ENCODE results near the gene MYRFL.

The MYRFL gene

DNA sequence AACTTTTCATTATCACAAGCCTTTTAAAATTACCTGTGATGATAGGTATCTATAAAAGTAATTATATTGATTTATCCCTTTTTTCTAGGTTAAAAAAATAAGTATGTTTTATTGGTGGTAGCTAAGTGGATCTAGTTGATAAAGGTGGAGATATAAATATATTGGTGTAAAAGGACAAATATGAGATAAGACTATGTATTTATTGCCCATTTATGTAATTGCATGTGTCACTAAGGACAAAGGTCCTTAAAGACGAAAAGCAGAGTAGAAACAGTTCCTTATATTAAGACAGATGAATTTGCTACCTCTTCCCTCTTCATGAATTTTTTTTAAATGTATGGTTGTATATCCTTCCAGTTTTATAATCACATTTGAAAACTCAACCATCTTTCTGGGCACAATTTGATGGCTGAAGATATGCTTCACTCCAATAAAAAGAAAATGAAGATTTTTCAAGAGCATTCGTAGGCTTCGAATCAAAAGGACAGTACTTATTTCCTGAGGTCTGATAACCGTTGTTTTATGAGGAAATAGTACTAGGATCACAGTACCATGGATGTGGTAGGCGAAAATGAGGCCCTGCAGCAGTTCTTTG is at the start of gene MYRFL:
MYRFL (plus strand) TSS at position 262 of the 595 bp plus-strand sequence; CDS start at position 553, 291 bp downstream.
- Histone ChIP-seq H3K9ac (ENCODE audit: low read depth, low read length, poor library complexity, severe bottlenecking) (no peak within 1 kb of the TSS), H2AFZ (ENCODE audit: low read length) (no peak within 1 kb of the TSS), H3K9me3 (ENCODE audit: insufficient read depth, low read depth, low read length) (no peaks in the 10 kb centered on the region), H3K4me3 (ENCODE audit: low read length, poor library complexity, severe bottlenecking) (no peak within 1 kb of the TSS), H3F3A (ENCODE audit: low read depth) (no peaks in the 10 kb centered on the region), H4K20me1 (ENCODE audit: insufficient read depth, low read length, poor library complexity, severe bottlenecking) (no peaks in the 10 kb centered on the region), H3K79me2 (ENCODE audit: insufficient read depth, low read length) (no peaks in the 10 kb centered on the region), H3K27me3 (ENCODE audit: insufficient read depth, low read length, poor library complexity, severe bottlenecking) (no peaks in the 10 kb centered on the region), H3K4me2 (ENCODE audit: low read depth, low read length, poor library complexity, severe bottlenecking) (no peak within 1 kb of the TSS), H3K36me3 (ENCODE audit: insufficient read depth, low read length) (no peaks in the 10 kb centered on the region), H3K9me2 (replicated peaks; ENCODE audit: low read depth, low read length) (no peaks in the 10 kb centered on the region), H3K4me1 (ENCODE audit: insufficient read depth, low read length, poor library complexity, severe bottlenecking) (peaks cover 9% of the 10 kb centered on the region)
- TF ChIP-seq, protein P1, sequence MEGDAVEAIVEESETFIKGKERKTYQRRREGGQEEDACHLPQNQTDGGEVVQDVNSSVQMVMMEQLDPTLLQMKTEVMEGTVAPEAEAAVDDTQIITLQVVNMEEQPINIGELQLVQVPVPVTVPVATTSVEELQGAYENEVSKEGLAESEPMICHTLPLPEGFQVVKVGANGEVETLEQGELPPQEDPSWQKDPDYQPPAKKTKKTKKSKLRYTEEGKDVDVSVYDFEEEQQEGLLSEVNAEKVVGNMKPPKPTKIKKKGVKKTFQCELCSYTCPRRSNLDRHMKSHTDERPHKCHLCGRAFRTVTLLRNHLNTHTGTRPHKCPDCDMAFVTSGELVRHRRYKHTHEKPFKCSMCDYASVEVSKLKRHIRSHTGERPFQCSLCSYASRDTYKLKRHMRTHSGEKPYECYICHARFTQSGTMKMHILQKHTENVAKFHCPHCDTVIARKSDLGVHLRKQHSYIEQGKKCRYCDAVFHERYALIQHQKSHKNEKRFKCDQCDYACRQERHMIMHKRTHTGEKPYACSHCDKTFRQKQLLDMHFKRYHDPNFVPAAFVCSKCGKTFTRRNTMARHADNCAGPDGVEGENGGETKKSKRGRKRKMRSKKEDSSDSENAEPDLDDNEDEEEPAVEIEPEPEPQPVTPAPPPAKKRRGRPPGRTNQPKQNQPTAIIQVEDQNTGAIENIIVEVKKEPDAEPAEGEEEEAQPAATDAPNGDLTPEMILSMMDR (conservative IDR thresholded peaks at IDR 0.05; ENCODE audit: low read length) = no peak
- TF ChIP-seq EZH2phosphoT487 (IDR thresholded peaks at IDR 0.05; ENCODE audit: borderline replicate concordance) = no peak

DNA sequence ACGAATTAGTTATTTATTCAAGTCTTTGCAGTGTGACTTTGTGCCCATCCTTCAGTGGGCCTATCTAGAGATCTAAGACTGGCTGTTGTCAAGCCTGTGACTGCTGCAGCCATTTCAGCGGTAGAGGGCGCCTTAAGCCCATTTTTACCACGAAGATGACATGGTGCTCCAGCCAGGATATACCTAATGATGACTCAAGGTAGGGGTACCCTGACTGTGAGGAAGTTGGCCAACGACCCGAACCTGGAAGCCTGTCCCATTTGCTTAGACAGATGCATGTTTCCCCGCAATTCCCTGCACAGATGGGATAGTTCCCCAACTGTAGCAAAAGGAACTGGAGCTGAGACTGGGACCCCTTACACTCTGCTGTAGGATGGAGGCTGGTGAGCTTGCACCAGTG is 45.1 kb upstream of the MYRFL start:
- no peaks in the 10 kb centered on the region for H3K9me2 ChIP-seq (replicated peaks; ENCODE audit: low read depth, low read length)
- H2AFZ ChIP-seq (ENCODE audit: low read length) = no peak overlapping the region
- no peak overlapping the region for H3K4me3 ChIP-seq (ENCODE audit: low read length, poor library complexity, severe bottlenecking)
- no peaks in the 10 kb centered on the region for H3K27me3 ChIP-seq (ENCODE audit: insufficient read depth, low read length, poor library complexity, severe bottlenecking)
- peaks cover 5% of the 10 kb centered on the region; the same call in 1 of the 2 replicates for H3K79me2 ChIP-seq (ENCODE audit: insufficient read depth, low read length)
- H3K4me2 ChIP-seq (ENCODE audit: low read depth, low read length, poor library complexity, severe bottlenecking) = no peak overlapping the region
- peaks cover 7% of the 10 kb centered on the region; the same call in 1 of the 2 replicates for H3K36me3 ChIP-seq (ENCODE audit: insufficient read depth, low read length)
- H4K20me1 ChIP-seq (ENCODE audit: insufficient read depth, low read length, poor library complexity, severe bottlenecking) = no peaks in the 10 kb centered on the region
- no peak overlapping the region for H3K9ac ChIP-seq (ENCODE audit: low read depth, low read length, poor library complexity, severe bottlenecking)
- no peaks in the 10 kb centered on the region for H3K9me3 ChIP-seq (ENCODE audit: insufficient read depth, low read depth, low read length)
- TF ChIP-seq, protein P1 (conservative IDR thresholded peaks at IDR 0.05; ENCODE audit: low read length) = peak; percentile 43
- no peak for TF ChIP-seq EZH2phosphoT487 (IDR thresholded peaks at IDR 0.05; ENCODE audit: borderline replicate concordance)
- H3K4me1 ChIP-seq (ENCODE audit: insufficient read depth, low read length, poor library complexity, severe bottlenecking) = no peaks in the 10 kb centered on the region
- no peaks in the 10 kb centered on the region for H3F3A ChIP-seq (ENCODE audit: low read depth)

DNA sequence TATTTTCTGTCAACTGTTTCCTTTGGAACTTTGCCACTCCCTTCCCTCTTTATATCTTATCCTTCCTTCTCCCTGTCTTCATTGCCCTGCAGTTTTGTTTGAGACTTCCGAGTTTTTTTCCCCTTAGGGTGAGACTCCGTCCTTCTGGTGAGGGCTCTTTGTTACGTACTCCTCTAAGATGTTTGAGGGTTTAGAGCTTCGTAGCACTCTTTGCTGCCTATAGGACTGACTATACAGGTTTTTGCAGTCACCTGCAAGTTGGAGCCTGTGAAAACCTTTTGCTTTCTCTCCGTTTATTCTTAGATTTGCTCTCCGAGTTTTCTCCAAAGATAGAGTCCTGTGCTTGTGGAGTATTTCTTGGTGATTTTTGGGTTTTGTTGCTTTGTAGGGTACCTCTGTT is 41.7 kb upstream of the MYRFL start:
- H3K4me3 ChIP-seq (ENCODE audit: low read length, poor library complexity, severe bottlenecking) = no peak overlapping the region
- no peaks in the 10 kb centered on the region for H3K9me2 ChIP-seq (replicated peaks; ENCODE audit: low read depth, low read length)
- peaks cover 5% of the 10 kb centered on the region; the same call in 1 of the 2 replicates for H3K79me2 ChIP-seq (ENCODE audit: insufficient read depth, low read length)
- H3K4me1 ChIP-seq (ENCODE audit: insufficient read depth, low read length, poor library complexity, severe bottlenecking) = no peaks in the 10 kb centered on the region
- no peaks in the 10 kb centered on the region for H3K9me3 ChIP-seq (ENCODE audit: insufficient read depth, low read depth, low read length)
- peaks cover 23% of the 10 kb centered on the region; the same call in 1 of the 2 replicates for H3K36me3 ChIP-seq (ENCODE audit: insufficient read depth, low read length)
- H3K4me2 ChIP-seq (ENCODE audit: low read depth, low read length, poor library complexity, severe bottlenecking) = no peak overlapping the region
- H3F3A ChIP-seq (ENCODE audit: low read depth) = no peaks in the 10 kb centered on the region
- no peak for TF ChIP-seq EZH2phosphoT487 (IDR thresholded peaks at IDR 0.05; ENCODE audit: borderline replicate concordance)
- TF ChIP-seq, protein P1 (conservative IDR thresholded peaks at IDR 0.05; ENCODE audit: low read length) = no peak
- no peak overlapping the region for H3K9ac ChIP-seq (ENCODE audit: low read depth, low read length, poor library complexity, severe bottlenecking)
- no peak overlapping the region for H2AFZ ChIP-seq (ENCODE audit: low read length)
- no peaks in the 10 kb centered on the region for H4K20me1 ChIP-seq (ENCODE audit: insufficient read depth, low read length, poor library complexity, severe bottlenecking)
- no peaks in the 10 kb centered on the region for H3K27me3 ChIP-seq (ENCODE audit: insufficient read depth, low read length, poor library complexity, severe bottlenecking)
